ENCODE measurements around the gene SERPINE3. TPM values are rescaled to one million over a fixed set of nuclear protein-coding genes. Genes with fewer than 3 reads are reported as not detected.

SERPINE3 gene
- polyA plus RNA-seq, 3 donors: 0.14 to 1.4 (median 0.79) TPM

DNA sequence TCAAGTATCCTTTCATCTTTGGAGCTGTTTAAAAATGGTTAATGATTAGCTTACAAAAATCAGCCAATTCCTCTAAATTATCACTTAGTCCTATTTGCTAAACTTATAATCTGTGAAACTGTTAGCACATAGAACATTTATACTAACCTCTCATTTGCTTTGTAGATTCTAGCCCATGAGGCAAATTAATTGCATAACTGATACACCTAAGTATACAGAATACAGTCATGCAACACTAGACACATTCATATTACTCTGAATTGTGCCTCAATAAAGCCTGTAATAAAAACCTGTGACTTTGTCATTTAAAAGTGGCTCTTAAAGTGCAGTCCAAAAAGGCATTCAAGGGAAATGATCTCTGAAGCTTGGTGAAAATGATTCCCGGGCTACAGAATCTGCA is 21.0 kb downstream of the SERPINE3 start:
- DNase-seq: no peak

DNA sequence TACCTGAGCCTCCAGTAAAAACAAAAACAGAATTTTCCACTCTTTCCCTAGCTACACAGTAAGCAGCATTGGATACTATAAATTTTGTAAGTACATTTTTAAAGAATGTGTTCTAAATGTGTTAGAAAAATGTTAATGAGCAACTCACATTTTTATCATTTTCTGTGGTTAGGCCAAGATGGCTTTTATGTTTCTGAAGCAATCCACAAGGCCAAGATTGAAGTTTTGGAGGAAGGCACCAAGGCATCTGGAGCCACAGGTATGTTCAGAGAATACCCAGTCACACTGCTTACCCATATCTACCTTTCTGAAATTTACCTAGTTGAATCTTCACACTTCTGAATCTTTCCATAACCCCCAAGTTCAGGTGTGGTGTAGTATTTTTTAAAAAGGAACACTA is 21.6 kb downstream of the SERPINE3 start:
- DNase-seq: no peak

GRCh38 chr13:51363625-51364024 is 24.1 kb downstream of the SERPINE3 start:
- DNase-seq: no peak

DNA sequence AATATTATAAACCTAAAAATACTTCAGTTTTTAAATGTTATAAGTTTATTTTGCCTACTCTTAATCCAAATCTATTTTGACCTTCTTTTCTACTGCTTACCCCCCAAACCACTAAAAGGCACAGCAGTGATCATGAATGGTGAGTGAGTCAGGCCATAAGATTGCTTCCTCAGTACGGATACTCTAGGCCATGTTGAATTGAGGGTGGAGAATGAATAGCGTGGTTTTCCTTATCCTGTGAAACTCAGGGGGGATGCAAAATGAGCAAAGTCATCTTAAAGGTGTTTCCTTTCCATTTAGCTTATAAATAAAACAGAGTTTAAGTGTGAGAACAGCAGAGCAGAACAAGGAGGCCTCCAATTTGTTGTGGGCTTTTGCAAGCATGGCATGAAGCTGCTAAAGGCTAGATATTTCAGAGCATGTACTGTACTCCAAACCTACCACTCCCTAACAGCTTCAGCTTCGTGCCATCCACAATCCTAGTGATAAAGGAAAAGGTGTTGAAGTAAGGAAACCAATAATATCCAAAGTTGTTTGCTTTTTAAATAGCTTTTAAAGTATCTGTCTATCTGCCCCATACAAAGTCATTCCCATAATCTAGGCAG is 25.0 kb downstream of the SERPINE3 start:
- no peak for DNase-seq

DNA sequence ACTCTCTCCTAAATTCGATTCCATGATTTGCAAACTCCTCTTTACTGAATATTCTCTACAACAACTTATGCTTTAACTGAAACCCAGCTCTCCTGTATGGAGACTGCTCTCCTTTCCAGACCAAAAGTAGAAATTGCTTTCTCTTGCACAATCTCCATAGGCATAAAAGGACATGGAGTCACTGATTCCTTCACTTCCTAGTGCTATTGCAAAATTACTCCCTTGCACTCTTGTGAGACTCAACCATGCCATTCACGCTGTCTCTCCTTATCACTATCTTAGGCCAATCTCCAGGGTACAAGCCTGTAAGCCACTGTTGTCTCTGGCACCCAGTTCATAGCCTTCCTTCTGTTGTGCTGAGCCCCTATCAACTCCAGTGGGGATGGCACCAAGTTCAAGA is 30.6 kb downstream of the SERPINE3 start:
- DNase-seq: no peak

DNA sequence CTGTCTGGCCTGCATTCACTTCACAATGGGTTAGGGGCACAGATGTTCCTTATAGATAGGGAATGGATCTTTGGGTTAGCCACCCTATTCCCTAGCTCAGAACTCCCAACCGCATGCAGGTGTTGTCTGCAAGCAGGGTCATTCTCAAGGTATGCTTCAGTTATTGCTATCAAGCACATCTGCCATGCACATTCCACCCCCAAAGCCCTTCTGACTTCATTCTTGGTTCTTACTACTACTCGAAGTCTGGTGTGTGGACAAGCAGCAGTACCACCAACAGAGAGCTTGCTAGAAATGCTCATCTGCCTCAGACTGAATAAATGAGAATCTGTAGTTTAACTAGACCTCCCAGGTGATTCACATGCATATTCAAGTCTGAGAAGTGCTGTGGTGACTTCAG is 31.3 kb downstream of the SERPINE3 start:
- no peak for DNase-seq

GRCh38 chr13:51371768-51372399 is 32.4 kb downstream of the SERPINE3 start:
- no peak for DNase-seq

- DNase-seq: no peak
Measured at GRCh38 chr13:51373451-51373850, 34.0 kb downstream of the SERPINE3 start.

GRCh38 chr13:51380269-51380668 is 40.8 kb downstream of the SERPINE3 start:
- DNase-seq: no peak

DNA sequence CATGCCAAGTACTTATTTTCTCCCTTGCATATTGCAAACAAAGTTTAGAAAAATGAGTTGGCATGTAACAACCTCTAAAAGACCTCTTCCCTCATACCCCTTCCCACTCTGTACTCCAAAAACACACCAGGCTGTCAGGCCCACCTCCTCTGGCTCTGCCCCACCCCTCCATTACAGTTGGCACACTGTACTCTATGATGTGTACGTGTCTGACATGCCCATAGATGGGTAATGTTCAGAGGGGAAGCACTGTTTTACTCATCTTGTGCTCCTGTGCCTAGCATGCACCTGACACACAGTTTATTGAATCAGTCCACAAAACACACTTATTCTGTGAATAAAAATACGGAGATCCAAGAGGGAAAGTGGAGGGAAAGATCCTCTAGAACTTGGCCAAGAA is 45.6 kb downstream of the SERPINE3 start:
- no peak for DNase-seq

DNA sequence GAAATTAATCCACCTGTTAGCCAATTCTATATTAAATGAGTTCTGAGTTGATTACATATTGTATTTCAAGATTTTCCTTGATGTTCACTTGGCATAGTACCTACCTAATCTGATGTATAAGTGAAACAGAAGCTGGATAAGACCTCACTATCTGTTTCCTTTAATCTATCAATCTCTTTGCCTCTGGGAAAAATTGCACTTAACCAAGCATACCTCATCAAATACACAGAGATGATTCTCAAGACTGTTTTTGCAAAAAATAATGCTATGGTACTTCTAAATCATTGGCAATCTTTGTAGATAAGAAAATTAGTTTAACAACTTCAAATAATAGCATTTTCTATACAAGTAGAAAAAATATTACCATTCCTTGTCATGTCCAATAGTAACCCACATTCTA is 55.2 kb downstream of the SERPINE3 start:
- no peak for DNase-seq

GRCh38 chr13:51396352-51396751 is 56.9 kb downstream of the SERPINE3 start:
- DNase-seq: no peak

DNA sequence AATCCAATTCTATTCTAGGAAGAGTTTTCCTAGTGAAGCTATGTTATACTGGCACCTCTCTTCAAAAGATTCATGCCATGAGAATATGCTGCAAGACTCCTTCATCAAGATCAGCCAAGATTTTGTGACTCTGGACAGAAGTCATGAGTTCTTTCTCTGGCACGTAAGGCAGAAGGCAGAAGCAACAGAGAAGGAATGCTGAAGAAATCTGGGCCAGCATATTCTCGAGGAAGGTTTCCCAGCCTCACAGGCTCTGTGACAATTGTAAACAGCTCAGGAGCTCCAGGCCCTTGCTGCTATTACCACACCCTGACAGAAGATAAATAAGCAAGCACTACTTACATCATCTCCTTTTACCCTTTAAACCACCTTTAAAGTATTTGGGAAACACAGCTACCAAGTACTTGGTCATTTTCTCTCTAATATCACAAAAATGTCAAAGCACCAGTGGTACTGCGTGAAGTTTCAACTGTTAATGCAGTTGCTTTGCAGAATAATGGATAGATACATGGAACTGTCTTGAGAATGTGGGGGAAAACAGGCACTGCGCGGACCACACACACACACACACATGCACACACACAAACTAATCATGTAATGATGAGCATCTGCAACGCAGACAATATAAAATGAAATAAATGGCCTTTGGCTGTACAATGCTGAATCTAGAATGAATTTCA is 57.9 kb downstream of the SERPINE3 start:
- DNase-seq: no peak

- DNase-seq: no peak
Measured at GRCh38 chr13:51405176-51405575, 65.7 kb downstream of the SERPINE3 start.

GRCh38 chr13:51412431-51412830 is 72.9 kb downstream of the SERPINE3 start:
- DNase-seq: no peak

Other genes starting within 250 kb of the SERPINE3 start
- gene C13orf42, start 228.4 kb upstream of the SERPINE3 start, polyA plus RNA-seq (ENCODE audit: insufficient read length in 3 of 3): under 1 TPM; 0.31 to 0.41 (median 0.31) TPM
- 1 to 10 TPM; 5.4 to 5.8 (median 5.6) TPM for gene FAM124A, start 117.3 kb upstream of the SERPINE3 start, polyA plus RNA-seq (ENCODE audit: insufficient read length in 3 of 3)
- gene INTS6, start 113.3 kb downstream of the SERPINE3 start, polyA plus RNA-seq (ENCODE audit: insufficient read length in 3 of 3): 10 to 100 TPM; 32.1 to 36.2 (median 33.0) TPM
- gene WDFY2, start 244.8 kb downstream of the SERPINE3 start, polyA plus RNA-seq (ENCODE audit: insufficient read length in 3 of 3): 10 to 100 TPM; 10.4 to 21.0 (median 20.1) TPM

All from renal pelvis (tissue), 4 donors.